Spleen (tissue), 11 donors: ENCODE results near the gene AHCY. TPM values are rescaled to one million over a fixed set of nuclear protein-coding genes. Genes with fewer than 3 reads are reported as not detected.

ENCODE experiments used
- DNase-seq: peaks from one replicate; pipeline ENCODE4 v3.0.0-alpha.2; 2020
- H3K27ac ChIP-seq, 8 donors: fragments of 200-600 bp; sonication (generic) in 7 of 8; 1 replicate in 4 of 8; 2 replicates in 4 of 8; pipeline versions ENCODE4 v1.5.0 to v1.8.0; 2016 to 2021; ENCODE audit warnings: inconsistent platforms in 4 of 8, mild to moderate bottlenecking in 4 of 8, moderate library complexity in 1 of 8
- H3K27me3 ChIP-seq, 7 donors: fragments of 200-600 bp; sonication (generic) in 6 of 7; replicated peaks in 1 of 7; 1 replicate in 4 of 7; 2 replicates in 3 of 7; pipeline versions ENCODE4 v1.5.0 to v1.8.0; 2016 to 2021; ENCODE audit warnings: inconsistent platforms in 3 of 7, mild to moderate bottlenecking in 1 of 7
- H3K36me3 ChIP-seq, 6 donors: fragments of 200-600 bp; sonication (generic) in 5 of 6; 1 replicate in 4 of 6; 2 replicates in 2 of 6; pipeline versions ENCODE4 v1.5.0 to v1.8.0; 2016 to 2021; ENCODE audit warnings: inconsistent platforms in 2 of 6
- H3K4me1 ChIP-seq, 6 donors: fragments of 200-600 bp; sonication (generic) in 5 of 6; 1 replicate in 3 of 6; 2 replicates in 3 of 6; pipeline versions ENCODE4 v1.5.0 to v1.8.0; 2016 to 2021; ENCODE audit warnings: inconsistent platforms in 3 of 6
- H3K4me3 ChIP-seq, 8 donors: fragments of 200-600 bp; sonication (generic) in 7 of 8; 1 replicate in 4 of 8; 2 replicates in 4 of 8; pipeline versions ENCODE4 v1.5.0 to v1.8.0; 2016 to 2021; ENCODE audit warnings: inconsistent platforms in 4 of 8, mild to moderate bottlenecking in 4 of 8, moderate library complexity in 2 of 8
- H3K9me3 ChIP-seq, 8 donors: fragments of 200-600 bp; sonication (generic) in 7 of 8; 1 replicate in 4 of 8; 2 replicates in 4 of 8; pipeline versions ENCODE4 v1.5.0 to v1.8.0; 2016 to 2021; ENCODE audit warnings: inconsistent platforms in 4 of 8
- CTCF ChIP-seq, 11 experiments: fragments of 200-600 bp in 7 of 11; fragments of 450-650 bp in 4 of 11; sonication (generic) in 4 of 11; IDR thresholded peaks in 8 of 11; conservative IDR thresholded peaks in 3 of 11; 1 replicate in 7 of 11; 2 replicates in 4 of 11; pipeline versions ENCODE4 v1.4.0 to v1.8.0; 2016 to 2021; ENCODE audit warnings: antibody characterized with exemption in 11 of 11, inconsistent platforms in 4 of 11, mild to moderate bottlenecking in 1 of 11
- POLR2A ChIP-seq, 3 donors: fragments of 450-650 bp; IDR thresholded peaks; one replicate each; pipeline ENCODE4 v1.5.1; 2017; ENCODE audit warnings: antibody characterized with exemption in 3 of 3, mild to moderate bottlenecking in 1 of 3
- POLR2AphosphoS5 ChIP-seq, 3 donors: sonication (generic); formaldehyde crosslinking; IDR thresholded peaks; one replicate each; pipeline ENCODE4 v1.5.1; 2017; ENCODE audit warnings: antibody characterized with exemption in 3 of 3
- intact Hi-C: fragments of 100-400 bp; cut with DNase I; formaldehyde crosslinking; loops from one replicate; pipeline ENCODE4 v1.15.0; 2023; ENCODE audit warnings: low total_unique reads
- polyA plus RNA-seq, 3 donors: library from polyadenylated mRNA; stranded (reverse); fragments of 200-250 nt; gene quantifications; one replicate each; pipeline ENCODE4 v1.2.1, GENCODE V29; 2013
- small RNA-seq, 4 donors: library from RNA; depleted of rRNA; stranded (forward); fragments of <200 nt; gene quantifications; one replicate each; pipeline ENCODE3, GENCODE V24; 2016
- total RNA-seq, 7 donors: library from RNA; depleted of rRNA in 3 of 7; stranded (reverse); fragments of >200 nt in 3 of 7; fragmentation: NEBNext Ultra II Directional in 4 of 7; extraction: Animal tissue kit (Norgen Biotek cat#: 25700) in 4 of 7; gene quantifications; one replicate each; pipeline versions ENCODE4 v1.1.0 to v1.2.1, GENCODE V29; 2016 to 2021
- donor health status: healthy with polysubstance abuse.
- donor health status: DM: no; HTN: no; CAD: no; lungs with moderate emphysema.
- donor health status: DM: no; HTN: no; CAD: no.
- donor health status: Bipolar disorder and iron deficiency.
- donor health status: healthy.
- donor health status: DM: no; HTN: no; CAD: no.
- donor health status: DM: yes; HTN: yes; CAD: no.

AHCY gene
- total and polyA plus RNA-seq, 10 donors = 35.0 to 67.1 (median 46.7) TPM

GRCh38 chr20:34231634-34232033 lies 71.5 kb downstream of the AHCY start:
- no peak overlapping the region for H3K4me3 ChIP-seq
- TF ChIP-seq POLR2A (IDR thresholded peaks at IDR 0.05) (no peak), CTCF (IDR thresholded peaks at IDR 0.05 in 8 of 11, conservative IDR thresholded peaks at IDR 0.05 in 3 of 11) (no peak), POLR2AphosphoS5 (IDR thresholded peaks at IDR 0.05) (no peak)
- no peak overlapping the region for H3K27ac ChIP-seq
- H3K27me3 ChIP-seq = no peaks in the 10 kb centered on the region
- DNase-seq = no peak
- intact Hi-C loops = no loop called here
- no peaks in the 10 kb centered on the region for H3K36me3 ChIP-seq
- H3K4me1 ChIP-seq = no peaks in the 10 kb centered on the region
- peaks cover 0 to 10% (median 4%) of the 10 kb centered on the region in 8 donors for H3K9me3 ChIP-seq

Small RNAs within 50 kb of the gene (small RNA-seq; reads per million reads assigned to genes)
- 0 reads per million in 4 donors for gene AL356299.1

Other genes with a start within 250 kb of the AHCY start
- 10 to 100 TPM; 34.8 to 45.3 (median 39.9) TPM for gene EIF2S2, start 191.1 kb downstream of the AHCY start, total RNA-seq
- 10 to 100 TPM; 30.0 to 40.9 (median 37.1) TPM for gene EIF2S2, start 191.1 kb downstream of the AHCY start, polyA plus RNA-seq
- gene ASIP, start 61.9 kb downstream of the AHCY start, total RNA-seq = not detected
- gene ASIP, start 61.9 kb downstream of the AHCY start, polyA plus RNA-seq = 1 to 10 TPM in 2 of 3 donors, under 1 TPM in 1; 0.63 to 2.7 (median 1.7) TPM
- gene ITCH, start 59.9 kb upstream of the AHCY start, total RNA-seq = 10 to 100 TPM; 56.1 to 72.7 (median 65.7) TPM
- 10 to 100 TPM in 1 of 3 donors, 1 to 10 TPM in 2; 6.9 to 12.2 (median 8.0) TPM for gene ITCH, start 59.9 kb upstream of the AHCY start, polyA plus RNA-seq
- 100 to 1,000 TPM in 3 of 7 donors, 10 to 100 TPM in 4; 72.0 to 209 (median 91.9) TPM for gene DYNLRB1, start 213.1 kb upstream of the AHCY start, total RNA-seq
- gene DYNLRB1, start 213.1 kb upstream of the AHCY start, polyA plus RNA-seq = 100 to 1,000 TPM; 151 to 190 (median 166) TPM